Epithelial cell of esophagus (primary cell): Measurements from ENCODE around the gene CFAP61.
A peak's percentile ranks its signal among the peaks of the same experiment; 100 is the strongest.

ENCODE experiments used
- DNase-seq: peaks from one replicate; pipeline ENCODE4 v3.0.0; 2010; ENCODE audit warnings: low read depth
- H3K4me3 ChIP-seq: 2 replicates; pipeline ENCODE4 v1.5.1; 2011; ENCODE audit warnings: mild to moderate bottlenecking, low read length, control low read depth
- CTCF ChIP-seq: IDR thresholded peaks from 2 replicates; pipeline ENCODE4 v1.5.1; 2011; ENCODE audit warnings: low read depth, mild to moderate bottlenecking, low read length, control low read depth, inconsistent platforms; ENCODE audit not compliant: insufficient read depth; ENCODE audit errors: missing control alignments

CFAP61 gene

GRCh38 chr20:20092827-20093226, 40.5 kb downstream of the CFAP61 start:
- TF ChIP-seq CTCF = no peak
- no peak for DNase-seq
- no peak overlapping the region for H3K4me3 ChIP-seq

- no peak for DNase-seq
- TF ChIP-seq CTCF = no peak
- no peak overlapping the region for H3K4me3 ChIP-seq
Observed at GRCh38 chr20:20094410-20094809, 42.1 kb downstream of the CFAP61 start.

GRCh38 chr20:20095114-20095872, 43.0 kb downstream of the CFAP61 start:
- peak; percentile 17 for DNase-seq
- TF ChIP-seq CTCF = no peak
- H3K4me3 ChIP-seq = no peak overlapping the region

GRCh38 chr20:20096421-20096820, 44.1 kb downstream of the CFAP61 start:
- DNase-seq = no peak
- H3K4me3 ChIP-seq = no peak overlapping the region
- TF ChIP-seq CTCF = no peak

GRCh38 chr20:20100881-20101280, 48.5 kb downstream of the CFAP61 start:
- DNase-seq = no peak
- H3K4me3 ChIP-seq = no peak overlapping the region
- TF ChIP-seq CTCF = no peak

- H3K4me3 ChIP-seq = no peak overlapping the region
- TF ChIP-seq CTCF = no peak
- no peak for DNase-seq
Observed at GRCh38 chr20:20102163-20102562, 49.8 kb downstream of the CFAP61 start.

GRCh38 chr20:20102716-20103258, 50.5 kb downstream of the CFAP61 start:
- H3K4me3 ChIP-seq = no peak overlapping the region
- no peak for TF ChIP-seq CTCF
- no peak for DNase-seq
